SK-N-SH (cell line): ENCODE measurements around the gene RAD23B. TPM values are rescaled to one million over a fixed set of nuclear protein-coding genes. Genes with fewer than 3 reads are reported as not detected.

Source experiments
- CTCF ChIA-PET: fragments of 300-600, 350-600 bp; formaldehyde crosslinking; extraction: SDS; loops from one replicate; lab custom pipeline; 2021; lab: Yijun Ruan, JAX
- POLR2A ChIA-PET: fragments of 350-600 bp; sonication (Branson Sonifier 250); formaldehyde crosslinking; extraction: SDS; loops from one replicate; lab custom pipeline; 2020; ENCODE audit warnings: antibody characterized with exemption, inconsistent platforms; lab: Yijun Ruan, JAX
- DNase-seq: peaks from one replicate; pipeline ENCODE4 v3.0.0; 2012
- H2AFZ ChIP-seq: fragments of 200-600 bp; sonication (generic); 2 replicates; pipeline ENCODE4 v1.8.1; 2016; ENCODE audit warnings: antibody characterized with exemption, mild to moderate bottlenecking, low read depth
- H3F3A ChIP-seq: fragments of 200-600 bp; sonication (generic); replicated peaks from 2 replicates; pipeline ENCODE3; 2016; ENCODE audit warnings: antibody characterized with exemption, mild to moderate bottlenecking; ENCODE audit not compliant: insufficient read depth
- H3K27ac ChIP-seq, 2 experiments: fragments of 200-500 bp in 1 of 2; fragments of 200-600 bp in 1 of 2; sonication (Bioruptor generic) in 1 of 2; sonication (generic), shearing (Covaris generic) in 1 of 2; 2 replicates each; pipeline versions ENCODE4 v1.5.1 to v1.6.1; 2014 to 2016; ENCODE audit warnings: low read depth in 2 of 2, inconsistent platforms in 1 of 2, low read length in 1 of 2, mild to moderate bottlenecking in 1 of 2, mixed read lengths in 1 of 2
- H3K27me3 ChIP-seq: fragments of 200-600 bp; sonication (generic), shearing (Covaris generic); 2 replicates; pipeline ENCODE4 v1.6.1; 2016; ENCODE audit warnings: mixed run types; ENCODE audit not compliant: insufficient read depth
- H3K36me3 ChIP-seq, 2 experiments: fragments of 200-500 bp in 1 of 2; fragments of 200-600 bp in 1 of 2; sonication (Bioruptor generic) in 1 of 2; sonication (generic) in 1 of 2; replicated peaks in 1 of 2; 2 replicates each; pipeline versions ENCODE3 to v1.5.1; 2014 to 2016; ENCODE audit warnings: low read length in 1 of 2, mild to moderate bottlenecking in 1 of 2; ENCODE audit not compliant: insufficient read depth in 2 of 2, control insufficient read depth in 1 of 2
- H3K4me1 ChIP-seq, 2 experiments: fragments of 200-500 bp in 1 of 2; fragments of 200-600 bp in 1 of 2; sonication (Bioruptor generic) in 1 of 2; sonication (generic), shearing (Covaris generic) in 1 of 2; 2 replicates each; pipeline versions ENCODE4 v1.5.1 to v1.6.1; 2014 to 2016; ENCODE audit warnings: low read depth in 1 of 2, low read length in 1 of 2, mixed run types in 1 of 2; ENCODE audit not compliant: insufficient read depth in 2 of 2, control insufficient read depth in 1 of 2
- H3K4me2 ChIP-seq: fragments of 200-600 bp; sonication (generic), shearing (Covaris generic); 2 replicates; pipeline ENCODE4 v1.6.1; 2017; ENCODE audit warnings: mixed run types
- H3K4me3 ChIP-seq, 2 experiments: fragments of 200-500 bp in 1 of 2; fragments of 200-600 bp in 1 of 2; sonication (Bioruptor generic) in 1 of 2; sonication (generic), shearing (Covaris generic) in 1 of 2; 2 replicates each; pipeline versions ENCODE4 v1.5.1 to v1.8.1; 2014 to 2016; ENCODE audit warnings: low read depth in 2 of 2, inconsistent platforms in 1 of 2, low read length in 1 of 2, mild to moderate bottlenecking in 1 of 2, mixed read lengths in 1 of 2, moderate library complexity in 1 of 2
- H3K79me2 ChIP-seq: fragments of 200-600 bp; sonication (generic); 2 replicates; pipeline ENCODE4 v1.8.1; 2017; ENCODE audit warnings: mild to moderate bottlenecking; ENCODE audit not compliant: insufficient read depth
- H3K9ac ChIP-seq: fragments of 200-600 bp; sonication (generic); 2 replicates; pipeline ENCODE4 v1.6.1; 2017; ENCODE audit warnings: mixed run types
- H3K9me2 ChIP-seq: fragments of 200-600 bp; sonication (generic); 2 replicates; pipeline ENCODE4 v1.6.1; 2017; ENCODE audit warnings: mixed run types
- H3K9me3 ChIP-seq: fragments of 200-600 bp; sonication (generic); 2 replicates; pipeline ENCODE4 v1.6.1; 2017; ENCODE audit warnings: mixed run types, mild to moderate bottlenecking, moderate library complexity
- H4K20me1 ChIP-seq: fragments of 200-600 bp; sonication (generic); 2 replicates; pipeline ENCODE4 v1.6.1; 2017; ENCODE audit warnings: mild to moderate bottlenecking, mixed run types; ENCODE audit not compliant: insufficient read depth
- FOSL2 ChIP-seq: IDR thresholded peaks from 2 replicates; pipeline ENCODE4 v1.4.0; 2012; ENCODE audit warnings: low read depth, mild to moderate bottlenecking, moderate library complexity, borderline replicate concordance
- MEF2A ChIP-seq: IDR thresholded peaks from 2 replicates; pipeline ENCODE4 v1.4.0; 2012; ENCODE audit warnings: low read depth, borderline replicate concordance
- RCOR1 ChIP-seq: fragments of 150-350 bp; IDR thresholded peaks from 2 replicates; pipeline ENCODE4 v1.6.1; 2017; ENCODE audit warnings: antibody characterized with exemption, low read length
- SIN3A ChIP-seq: IDR thresholded peaks from 2 replicates; pipeline ENCODE4 v1.6.1; 2012; ENCODE audit warnings: low read depth, mild to moderate bottlenecking, low read length, moderate library complexity, borderline replicate concordance
- SMC3 ChIP-seq: IDR thresholded peaks from 2 replicates; pipeline ENCODE4 v1.6.1; 2012; ENCODE audit warnings: low read depth, low read length, improper control_type of control experiment
- TAF1 ChIP-seq: IDR thresholded peaks from 2 replicates; pipeline ENCODE4 v1.6.1; 2012; ENCODE audit warnings: low read depth, mild to moderate bottlenecking, low read length, moderate library complexity, borderline replicate concordance
- TEAD4 ChIP-seq: IDR thresholded peaks from 2 replicates; pipeline ENCODE4 v1.4.0; 2012; ENCODE audit warnings: mild to moderate bottlenecking, borderline replicate concordance; ENCODE audit not compliant: insufficient read depth
- YY1 ChIP-seq: IDR thresholded peaks from 2 replicates; pipeline ENCODE4 v1.4.0; 2012; ENCODE audit warnings: low read depth, mild to moderate bottlenecking
- WGBS: methylation state at CpG from one replicate; pipeline ENCODE4 v1.1.6; 2017; ENCODE audit warnings: low lambda C conversion rate; 5-methylcytosine and 5-hydroxymethylcytosine counted together
- polyA plus RNA-seq, 3 experiments: library from polyadenylated mRNA; depleted of rRNA; stranded (reverse); fragments of >200 nt; gene quantifications; 2 replicates each; pipeline ENCODE4 v1.2.3, GENCODE V29; 2012
- TF ChIP-seq, protein P1 (sequence below): IDR thresholded peaks from 2 replicates; pipeline ENCODE4 v1.6.1; 2012; ENCODE audit warnings: mild to moderate bottlenecking, low read depth, low read length, moderate library complexity
- TF ChIP-seq, protein P2 (sequence below): IDR thresholded peaks from 2 replicates; pipeline ENCODE4 v1.4.0; 2012; ENCODE audit warnings: low read depth, borderline replicate concordance
- TF ChIP-seq, protein P3 (sequence below): IDR thresholded peaks from 2 replicates; pipeline ENCODE4 v1.4.0; 2012; ENCODE audit warnings: low read depth
- TF ChIP-seq, protein P4 (sequence below): IDR thresholded peaks from 2 replicates; pipeline ENCODE4; 2012

RAD23B gene
- polyA plus RNA-seq, 1 of the 3 experiments (the other 2 are of a cell fraction): 62.9 TPM

DNA sequence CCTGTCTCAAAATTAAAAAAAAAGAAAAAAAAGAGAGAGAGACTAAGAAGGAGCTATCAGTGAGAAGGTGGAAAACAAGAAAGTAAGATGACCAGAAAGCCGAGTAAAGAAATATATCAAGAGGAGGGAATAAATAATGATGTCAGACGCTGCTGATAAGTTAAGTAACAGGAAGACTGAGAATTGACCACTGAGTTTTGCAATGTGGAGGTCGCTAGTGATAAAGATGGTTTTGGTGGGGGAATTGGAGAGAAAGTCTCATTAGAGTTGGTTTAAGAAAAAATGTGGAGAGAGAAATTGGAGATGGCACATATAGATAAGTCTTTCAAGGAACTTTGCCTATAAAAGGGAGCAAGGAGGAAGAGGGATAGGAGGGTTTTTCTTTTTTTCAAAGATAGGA, 91.9 kb downstream of the RAD23B start:
- Histone ChIP-seq H3K27ac (no peak overlapping the region), H3K27me3 (no peaks in the 10 kb centered on the region; the same call in 1 of the 2 replicates), H3K4me3 (no peak overlapping the region), H3K79me2 (no peaks in the 10 kb centered on the region), H3F3A (no peaks in the 10 kb centered on the region), H3K9me2 (no peaks in the 10 kb centered on the region), H3K4me2 (no peak overlapping the region), H3K9me3 (no peaks in the 10 kb centered on the region), H4K20me1 (no peaks in the 10 kb centered on the region), H2AFZ (no peak overlapping the region), H3K9ac (no peak overlapping the region), H3K36me3 (no peaks in the 10 kb centered on the region), H3K4me1 (no peaks in the 10 kb centered on the region)
- WGBS: 28% methylated on average over 3 of the region's 3 CpGs
- TF ChIP-seq, protein P1, sequence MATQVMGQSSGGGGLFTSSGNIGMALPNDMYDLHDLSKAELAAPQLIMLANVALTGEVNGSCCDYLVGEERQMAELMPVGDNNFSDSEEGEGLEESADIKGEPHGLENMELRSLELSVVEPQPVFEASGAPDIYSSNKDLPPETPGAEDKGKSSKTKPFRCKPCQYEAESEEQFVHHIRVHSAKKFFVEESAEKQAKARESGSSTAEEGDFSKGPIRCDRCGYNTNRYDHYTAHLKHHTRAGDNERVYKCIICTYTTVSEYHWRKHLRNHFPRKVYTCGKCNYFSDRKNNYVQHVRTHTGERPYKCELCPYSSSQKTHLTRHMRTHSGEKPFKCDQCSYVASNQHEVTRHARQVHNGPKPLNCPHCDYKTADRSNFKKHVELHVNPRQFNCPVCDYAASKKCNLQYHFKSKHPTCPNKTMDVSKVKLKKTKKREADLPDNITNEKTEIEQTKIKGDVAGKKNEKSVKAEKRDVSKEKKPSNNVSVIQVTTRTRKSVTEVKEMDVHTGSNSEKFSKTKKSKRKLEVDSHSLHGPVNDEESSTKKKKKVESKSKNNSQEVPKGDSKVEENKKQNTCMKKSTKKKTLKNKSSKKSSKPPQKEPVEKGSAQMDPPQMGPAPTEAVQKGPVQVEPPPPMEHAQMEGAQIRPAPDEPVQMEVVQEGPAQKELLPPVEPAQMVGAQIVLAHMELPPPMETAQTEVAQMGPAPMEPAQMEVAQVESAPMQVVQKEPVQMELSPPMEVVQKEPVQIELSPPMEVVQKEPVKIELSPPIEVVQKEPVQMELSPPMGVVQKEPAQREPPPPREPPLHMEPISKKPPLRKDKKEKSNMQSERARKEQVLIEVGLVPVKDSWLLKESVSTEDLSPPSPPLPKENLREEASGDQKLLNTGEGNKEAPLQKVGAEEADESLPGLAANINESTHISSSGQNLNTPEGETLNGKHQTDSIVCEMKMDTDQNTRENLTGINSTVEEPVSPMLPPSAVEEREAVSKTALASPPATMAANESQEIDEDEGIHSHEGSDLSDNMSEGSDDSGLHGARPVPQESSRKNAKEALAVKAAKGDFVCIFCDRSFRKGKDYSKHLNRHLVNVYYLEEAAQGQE: no peak
- TF ChIP-seq MEF2A: no peak
- TF ChIP-seq, protein P2, sequence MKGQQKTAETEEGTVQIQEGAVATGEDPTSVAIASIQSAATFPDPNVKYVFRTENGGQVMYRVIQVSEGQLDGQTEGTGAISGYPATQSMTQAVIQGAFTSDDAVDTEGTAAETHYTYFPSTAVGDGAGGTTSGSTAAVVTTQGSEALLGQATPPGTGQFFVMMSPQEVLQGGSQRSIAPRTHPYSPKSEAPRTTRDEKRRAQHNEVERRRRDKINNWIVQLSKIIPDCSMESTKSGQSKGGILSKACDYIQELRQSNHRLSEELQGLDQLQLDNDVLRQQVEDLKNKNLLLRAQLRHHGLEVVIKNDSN: no peak
- TF ChIP-seq FOSL2: no peak
- TF ChIP-seq SIN3A: no peak
- TF ChIP-seq RCOR1: no peak
- TF ChIP-seq TEAD4: no peak
- TF ChIP-seq, protein P3, sequence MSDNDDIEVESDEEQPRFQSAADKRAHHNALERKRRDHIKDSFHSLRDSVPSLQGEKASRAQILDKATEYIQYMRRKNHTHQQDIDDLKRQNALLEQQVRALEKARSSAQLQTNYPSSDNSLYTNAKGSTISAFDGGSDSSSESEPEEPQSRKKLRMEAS: no peak
- TF ChIP-seq, protein P4, sequence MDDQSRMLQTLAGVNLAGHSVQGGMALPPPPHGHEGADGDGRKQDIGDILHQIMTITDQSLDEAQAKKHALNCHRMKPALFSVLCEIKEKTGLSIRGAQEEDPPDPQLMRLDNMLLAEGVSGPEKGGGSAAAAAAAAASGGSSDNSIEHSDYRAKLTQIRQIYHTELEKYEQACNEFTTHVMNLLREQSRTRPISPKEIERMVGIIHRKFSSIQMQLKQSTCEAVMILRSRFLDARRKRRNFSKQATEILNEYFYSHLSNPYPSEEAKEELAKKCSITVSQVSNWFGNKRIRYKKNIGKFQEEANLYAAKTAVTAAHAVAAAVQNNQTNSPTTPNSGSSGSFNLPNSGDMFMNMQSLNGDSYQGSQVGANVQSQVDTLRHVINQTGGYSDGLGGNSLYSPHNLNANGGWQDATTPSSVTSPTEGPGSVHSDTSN: no peak
- no peak for TF ChIP-seq TAF1
- no peak for TF ChIP-seq SMC3
- TF ChIP-seq YY1: no peak
- no peak for DNase-seq
- ChIA-PET CTCF (no interaction called here), POLR2A (no interaction called here)
